HG03520 (cell line): Measurements from ENCODE around the gene ACO2.
"Not testable (repeated sequence)": the region's sequence is repeated elsewhere in the genome, so short reads cannot be mapped to it uniquely, and the experiment has no call there.

Experiments
- ATAC-seq: cut with Tn5 transposase; IDR thresholded peaks from one replicate; pipeline ENCODE4 v1.9.1; 2021; ENCODE audit warnings: mild to moderate bottlenecking, moderate library complexity; ENCODE audit not compliant: unreplicated experiment

Gene ACO2

DNA sequence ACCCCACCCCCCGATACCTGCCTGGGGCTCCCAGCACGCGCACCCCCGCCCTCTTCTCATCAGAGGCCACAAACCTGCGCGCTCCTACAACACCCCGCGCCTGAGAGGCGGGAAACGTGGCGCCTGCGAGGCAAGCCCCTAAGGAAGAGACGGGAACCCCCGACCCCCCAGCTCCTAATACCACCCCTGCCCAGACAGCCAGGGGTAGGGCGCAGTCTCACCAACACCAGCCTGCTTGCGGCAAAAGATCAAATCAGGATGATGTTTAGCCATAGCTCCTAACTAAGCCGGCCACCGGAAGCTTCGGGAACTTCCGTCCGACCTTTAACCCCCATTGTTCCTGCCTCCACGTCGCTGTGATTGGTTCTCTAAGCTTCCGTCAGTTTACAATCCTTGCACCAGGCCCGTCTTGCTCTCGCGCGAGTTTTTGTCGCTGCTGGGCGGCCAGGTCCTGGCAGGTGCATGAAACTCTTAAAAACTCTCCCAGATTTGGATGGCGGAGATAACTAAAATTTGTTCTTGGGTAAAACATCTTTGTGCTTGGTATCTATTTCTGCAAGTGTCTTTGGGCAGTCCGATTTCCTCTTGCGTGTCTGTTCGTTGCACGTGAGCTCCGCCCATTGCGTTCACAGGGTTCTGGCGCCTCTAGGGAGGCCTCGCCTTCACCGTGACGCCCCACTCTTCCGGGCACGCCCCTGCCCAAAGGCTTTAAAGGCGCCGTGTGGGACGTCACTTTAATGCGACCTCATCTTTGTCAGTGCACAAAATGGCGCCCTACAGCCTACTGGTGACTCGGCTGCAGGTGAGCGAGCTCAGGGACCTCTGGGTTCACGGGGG lies at the start of gene ACO2, which contains the start of gene PHF5A:
Gene ACO2 (plus strand): TSS at position 737 of the 837 bp plus-strand sequence. CDS start 30 bp downstream, at position 767.
Gene PHF5A (minus strand): TSS at position 312 of the 837 bp plus-strand sequence. CDS start 39 bp downstream, at position 273.
- ATAC-seq, result peak; percentile 78

- no peak for ATAC-seq
Measured at GRCh38 chr22:41425660-41426365, 43.1 kb upstream of the ACO2 start.

DNA sequence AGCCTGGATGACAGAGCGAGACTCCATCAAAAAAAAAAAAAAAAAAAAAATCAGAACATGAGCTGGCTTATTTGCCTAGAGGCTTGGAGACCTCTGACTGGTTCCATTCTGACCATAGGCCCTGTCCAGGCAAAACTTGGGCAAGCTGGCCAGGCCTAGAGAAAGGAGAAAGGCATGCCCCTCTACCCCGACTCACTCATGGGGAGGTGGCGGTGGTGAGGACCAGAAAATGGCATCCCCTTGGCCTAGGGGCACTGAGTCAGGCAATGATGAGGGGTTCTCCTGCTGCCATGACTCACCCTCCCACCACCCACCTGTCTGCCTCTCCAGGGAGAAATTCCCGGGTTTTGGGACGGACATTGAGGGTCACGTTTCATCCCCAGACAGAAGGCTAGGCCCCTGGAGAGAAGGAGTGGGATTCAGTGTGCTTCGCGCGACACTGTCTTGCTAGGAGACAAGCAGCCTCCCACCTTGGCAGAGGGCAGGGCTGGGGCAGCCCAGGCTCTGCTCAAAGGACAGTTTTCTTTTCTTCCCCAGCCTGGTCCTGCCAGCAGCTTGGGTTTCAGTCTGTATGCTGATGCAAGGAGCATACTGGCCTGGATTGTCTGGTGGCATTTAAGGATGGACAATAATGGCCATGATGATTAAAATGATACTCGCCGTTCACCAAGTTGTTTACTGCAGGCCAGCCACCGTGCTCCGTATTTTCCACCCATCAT lies 39.5 kb upstream of the ACO2 start:
- no peak for ATAC-seq

DNA sequence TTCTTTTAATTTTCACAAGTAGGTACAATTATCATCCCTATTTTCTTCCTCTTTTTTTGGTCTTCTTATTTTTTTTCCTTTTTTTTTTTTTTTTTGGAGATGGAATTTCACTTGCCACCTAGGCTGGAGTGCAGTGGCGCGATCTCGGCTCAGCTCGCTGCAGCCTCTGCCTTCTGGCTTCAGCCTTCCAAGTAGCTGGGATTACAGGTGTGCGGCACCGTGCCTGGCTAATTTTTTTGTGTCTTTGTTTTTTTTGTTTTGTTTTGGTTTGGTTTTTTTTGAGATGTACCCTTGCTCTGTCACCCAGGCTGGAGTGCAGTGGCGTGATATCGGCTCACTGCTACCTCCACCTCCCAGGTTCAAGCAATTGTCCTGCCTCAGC lies 39.0 kb upstream of the ACO2 start:
- ATAC-seq, result no peak

DNA sequence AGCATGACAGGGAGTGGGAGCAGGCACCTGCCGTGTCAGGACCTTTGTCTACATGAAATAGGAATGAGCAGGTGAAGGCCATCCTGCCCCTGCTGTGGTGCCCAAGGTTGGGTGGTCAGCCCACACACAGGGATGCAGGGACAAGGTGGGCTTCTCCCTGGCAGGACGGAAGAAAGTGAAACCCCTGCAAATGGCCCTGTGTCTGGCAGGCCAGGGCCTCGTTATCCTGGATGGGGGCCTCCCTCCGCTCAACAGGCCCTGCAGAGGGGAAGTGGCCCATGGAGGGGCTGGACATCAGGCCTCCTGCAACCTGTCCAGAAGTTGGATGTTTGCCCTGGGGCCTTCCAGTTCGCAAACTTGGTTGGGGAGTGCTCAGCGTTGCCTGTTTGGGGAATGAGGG lies 37.3 kb upstream of the ACO2 start:
- no peak for ATAC-seq

DNA sequence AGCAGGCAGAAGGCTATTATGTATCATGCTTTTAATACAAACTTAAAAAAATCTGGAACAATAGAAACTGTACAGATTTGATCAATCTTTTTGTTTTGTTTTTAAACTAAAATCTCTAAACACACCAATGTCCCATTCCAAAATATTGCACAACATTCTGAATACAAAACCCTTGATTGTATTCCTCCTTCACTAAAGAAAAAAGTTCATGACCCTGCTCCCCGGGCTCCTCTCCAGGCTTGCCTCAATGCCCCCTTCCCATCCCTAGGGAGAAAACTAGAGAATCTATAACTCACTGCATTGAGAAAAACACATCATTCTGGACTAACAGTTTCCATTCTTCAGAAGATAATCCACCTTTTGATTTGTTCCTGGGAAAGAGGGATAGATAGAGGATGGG lies 35.4 kb upstream of the ACO2 start:
- ATAC-seq, result not testable (repeated sequence)

DNA sequence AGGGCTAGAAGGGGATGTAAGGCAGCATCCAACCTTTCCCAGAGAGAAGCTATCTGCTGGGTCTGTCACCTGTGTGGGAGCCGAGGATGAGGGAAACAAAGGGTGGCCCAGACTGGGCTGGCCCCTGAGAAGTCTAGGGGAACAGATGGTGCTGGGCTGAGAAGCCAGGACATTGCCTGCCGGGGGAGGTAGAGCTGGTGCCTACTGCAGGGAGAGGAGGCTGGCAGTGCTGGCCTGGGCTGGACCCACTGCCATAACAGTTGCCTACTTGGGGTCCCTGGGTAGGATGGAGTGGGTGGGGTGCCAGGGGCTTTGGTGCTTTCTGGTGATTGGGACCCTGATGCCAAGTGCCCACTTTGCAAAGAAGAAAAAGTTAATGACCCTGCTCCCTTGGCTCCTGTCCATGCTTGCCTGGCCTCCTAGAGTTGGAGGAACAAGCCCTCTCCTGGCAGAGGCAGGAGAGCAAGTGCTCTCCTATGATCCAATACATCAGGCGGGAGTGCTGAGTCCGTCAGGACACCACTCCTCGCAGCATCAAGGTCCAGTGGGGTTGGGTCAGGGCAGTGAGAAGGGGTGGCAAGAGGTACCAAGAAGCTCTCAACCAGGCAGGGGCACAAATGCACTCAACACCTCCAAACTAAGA lies 34.4 kb upstream of the ACO2 start:
- ATAC-seq, result not testable (repeated sequence)

GRCh38 chr22:41435560-41435959 lies 33.4 kb upstream of the ACO2 start:
- ATAC-seq, result no peak

GRCh38 chr22:41436322-41437113 lies 32.4 kb upstream of the ACO2 start:
- ATAC-seq, result no peak

GRCh38 chr22:41437198-41437597 lies 31.7 kb upstream of the ACO2 start:
- no peak for ATAC-seq

DNA sequence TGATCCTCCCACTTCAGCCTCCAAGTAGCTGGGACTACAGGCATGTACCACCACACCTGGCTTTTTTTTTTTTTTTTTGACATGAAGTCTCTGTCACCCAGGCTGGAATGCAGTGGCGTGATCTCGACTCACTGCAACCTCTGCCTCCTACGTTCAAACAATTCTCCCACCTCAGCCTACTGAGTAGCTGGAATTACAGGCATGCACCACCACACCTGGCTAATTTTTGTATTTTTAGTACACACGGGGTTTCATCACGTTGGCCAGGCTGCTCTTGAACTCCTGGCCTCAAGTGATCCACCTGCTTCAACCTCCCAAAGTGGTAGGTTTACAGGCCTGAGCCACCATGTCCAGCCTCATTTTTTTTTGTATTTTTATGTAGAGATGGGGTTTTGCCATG lies 28.4 kb upstream of the ACO2 start:
- ATAC-seq, result not testable (repeated sequence)

- ATAC-seq, result no peak
Measured at GRCh38 chr22:41442240-41442792, 26.6 kb upstream of the ACO2 start.

- peak; percentile 41 for ATAC-seq
Measured at GRCh38 chr22:41444360-41445128, 24.4 kb upstream of the ACO2 start.

GRCh38 chr22:41445129-41446056 lies 23.5 kb upstream of the ACO2 start:
- ATAC-seq, result no peak

DNA sequence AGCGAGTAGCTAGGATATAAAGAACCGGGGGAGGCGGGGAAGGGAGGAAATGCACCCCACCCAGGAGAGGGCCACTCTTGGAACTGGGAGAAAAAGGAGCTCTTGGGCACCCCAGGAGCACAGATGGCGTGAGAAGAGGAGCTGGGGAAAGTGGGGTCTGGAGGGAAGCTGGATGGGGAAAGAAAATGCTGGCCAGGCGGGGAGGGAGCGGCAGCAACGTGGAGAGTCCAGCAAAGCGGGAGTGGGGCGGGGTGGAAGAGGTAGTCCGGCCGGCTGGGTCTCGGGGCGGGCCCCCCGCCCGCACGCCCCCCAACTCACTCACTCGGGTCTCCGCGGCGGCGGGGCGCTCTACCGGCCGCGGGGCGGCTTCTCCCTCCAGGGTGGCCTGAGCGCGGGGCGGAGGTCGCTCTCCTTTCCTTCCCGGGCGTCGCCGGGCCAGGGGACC lies 22.8 kb upstream of the ACO2 start:
- no peak for ATAC-seq

- ATAC-seq, result no peak
Measured at GRCh38 chr22:41446639-41447434, 22.1 kb upstream of the ACO2 start, which contains the start of gene TOB2. Gene TOB2, minus strand, starts transcription at chr22:41446801. Its CDS starts 9,456 bp downstream, at chr22:41437345.
